Endodermal cell (in vitro differentiated cells): Measurements from ENCODE around the gene KLK4. TPM values are rescaled to one million over a fixed set of nuclear protein-coding genes. Genes with fewer than 3 reads are reported as not detected.
A peak's percentile ranks its signal among the peaks of the same experiment; 100 is the strongest.

ENCODE experiments used
- DNase-seq: peaks from one replicate; pipeline ENCODE4 v3.0.0-alpha.2; 2017
- H3K27ac ChIP-seq: 2 replicates; pipeline ENCODE4 v1.5.1; 2013; ENCODE audit warnings: mild to moderate bottlenecking, low read depth, low read length, moderate library complexity
- H3K27me3 ChIP-seq: 2 replicates; pipeline ENCODE4 v1.6.1; 2013; ENCODE audit warnings: mild to moderate bottlenecking, low read length, moderate library complexity; ENCODE audit not compliant: insufficient read depth, control insufficient read depth, poor library complexity, severe bottlenecking
- H3K36me3 ChIP-seq: 2 replicates; pipeline ENCODE4 v1.7.0; 2013; ENCODE audit warnings: mild to moderate bottlenecking, low read length, moderate library complexity; ENCODE audit not compliant: control insufficient read depth, insufficient read depth
- H3K4me1 ChIP-seq: one replicate; pipeline ENCODE4 v1.7.0; 2013; ENCODE audit warnings: low read length; ENCODE audit not compliant: control insufficient read depth, insufficient read depth
- H3K4me3 ChIP-seq: 2 replicates; pipeline ENCODE4 v1.5.1; 2013; ENCODE audit warnings: mild to moderate bottlenecking, low read length, moderate library complexity
- H3K9ac ChIP-seq: 2 replicates; pipeline ENCODE4 v1.6.1; 2013; ENCODE audit warnings: mild to moderate bottlenecking, low read length, moderate library complexity; ENCODE audit not compliant: poor library complexity, severe bottlenecking; ENCODE audit errors: extremely low read depth
- H3K9me3 ChIP-seq: 2 replicates; pipeline ENCODE4 v1.6.1; 2013; ENCODE audit warnings: mild to moderate bottlenecking, low read length, moderate library complexity; ENCODE audit not compliant: control insufficient read depth
- H3K27ac Mint-ChIP-seq: 2 replicates; pipeline ENCODE4 v1.8.0; 2020; ENCODE audit warnings: mixed read lengths
- H3K27me3 Mint-ChIP-seq: 2 replicates; pipeline ENCODE4 v1.8.0; 2021; ENCODE audit warnings: mild to moderate bottlenecking, mixed read lengths; ENCODE audit not compliant: insufficient read depth
- H3K36me3 Mint-ChIP-seq: 2 replicates; pipeline ENCODE4 v1.8.0; 2020; ENCODE audit warnings: low read depth, mixed read lengths
- H3K4me1 Mint-ChIP-seq: 2 replicates; pipeline ENCODE4 v1.8.0; 2020; ENCODE audit warnings: mixed read lengths
- H3K4me3 Mint-ChIP-seq: 2 replicates; pipeline ENCODE4 v1.8.0; 2020; ENCODE audit warnings: mild to moderate bottlenecking, moderate library complexity, mixed read lengths
- H3K9me3 Mint-ChIP-seq: 2 replicates; pipeline ENCODE4 v1.8.0; 2020; ENCODE audit warnings: mild to moderate bottlenecking, mixed read lengths
- CTCF ChIP-seq: fragments of 200-600 bp; sonication (generic); conservative IDR thresholded peaks from 2 replicates; pipeline ENCODE4 v1.5.0; 2021; ENCODE audit warnings: antibody characterized with exemption, mild to moderate bottlenecking
- WGBS, 2 experiments: methylation state at CpG; one replicate each; pipeline versions ENCODE4 v1.1.5 to v1.1.7; 2013; ENCODE audit warnings: missing lambda C conversion rate in 2 of 2, mixed read lengths in 1 of 2; ENCODE audit not compliant: insufficient coverage in 1 of 2, insufficient read length in 1 of 2; 5-methylcytosine and 5-hydroxymethylcytosine counted together
- total RNA-seq, 2 donors: library from RNA; stranded (reverse); fragmentation: NEBNext Ultra II Directional in 1 of 2; extraction: Animal tissue kit (Norgen Biotek cat#: 25700) in 1 of 2; gene quantifications; 2 replicates in 1 of 2; 3 replicates in 1 of 2; pipeline ENCODE4 v1.2.1, GENCODE V29; 2021

Gene KLK4
- total RNA-seq, 2 donors from 2014 or later = not detected

- Histone ChIP-seq H3K27me3 (peaks cover 89% of the 10 kb centered on the region), H3K9ac (no peak overlapping the region)
Observed at GRCh38 chr19:50912102-50912599, 956 bp upstream of the KLK4 start.

GRCh38 chr19:50910722-50911121, 473 bp downstream of the KLK4 start:
- DNase-seq = no peak

More at GRCh38 chr19:50912102-50912599, 956 bp upstream of the KLK4 start:
- Histone ChIP-seq H3K27ac (no peak overlapping the region), H3K9me3 (no peaks in the 10 kb centered on the region), H3K36me3 (no peaks in the 10 kb centered on the region), H3K4me3 (no peak overlapping the region), H3K4me1 (no peaks in the 10 kb centered on the region)
- Mint-ChIP-seq H3K27me3 (peaks cover 35% of the 10 kb centered on the region), H3K36me3 (no peaks in the 10 kb centered on the region), H3K4me3 (no peak overlapping the region), H3K27ac (no peak overlapping the region), H3K4me1 (no peaks in the 10 kb centered on the region), H3K9me3 (no peaks in the 10 kb centered on the region)
- TF ChIP-seq CTCF = no peak
- no peak for DNase-seq
- 74 to 76% methylated on average over 6 to 20 of the region's 21 CpGs for WGBS, 2 experiments

GRCh38 chr19:50909240-50910070, 1.7 kb downstream of the KLK4 start:
- Mint-ChIP-seq H3K27ac (no peak overlapping the region), H3K9me3 (no peaks in the 10 kb centered on the region), H3K4me3 (peak overlapping the region; percentile 46), H3K4me1 (no peaks in the 10 kb centered on the region), H3K27me3 (peaks cover 42% of the 10 kb centered on the region), H3K36me3 (no peaks in the 10 kb centered on the region)
- Histone ChIP-seq H3K9ac (no peak overlapping the region), H3K4me1 (no peaks in the 10 kb centered on the region), H3K9me3 (no peaks in the 10 kb centered on the region), H3K36me3 (no peaks in the 10 kb centered on the region), H3K27ac (no peak overlapping the region), H3K4me3 (no peak overlapping the region), H3K27me3 (peaks cover 70% of the 10 kb centered on the region)
- DNase-seq = peak; percentile 100
- no peak for TF ChIP-seq CTCF
- WGBS, 2 experiments = 20 to 24% methylated on average over 9 to 36 of the region's 36 CpGs

More at GRCh38 chr19:50910722-50911121, 473 bp downstream of the KLK4 start:
- Mint-ChIP-seq H3K4me3 (no peak overlapping the region), H3K27ac (no peak overlapping the region), H3K36me3 (no peaks in the 10 kb centered on the region), H3K27me3 (peaks cover 34% of the 10 kb centered on the region), H3K4me1 (no peaks in the 10 kb centered on the region), H3K9me3 (no peaks in the 10 kb centered on the region)
- Histone ChIP-seq H3K9me3 (no peaks in the 10 kb centered on the region), H3K27me3 (peaks cover 83% of the 10 kb centered on the region), H3K4me3 (no peak overlapping the region), H3K9ac (no peak overlapping the region), H3K36me3 (no peaks in the 10 kb centered on the region), H3K27ac (no peak overlapping the region), H3K4me1 (no peaks in the 10 kb centered on the region)
- TF ChIP-seq CTCF = no peak
- 84 to 100% methylated on average over 1 to 3 of the region's 4 CpGs for WGBS, 2 experiments
